ENCODE measurements around the gene CD1C.

- TF ChIP-seq, protein P1, sequence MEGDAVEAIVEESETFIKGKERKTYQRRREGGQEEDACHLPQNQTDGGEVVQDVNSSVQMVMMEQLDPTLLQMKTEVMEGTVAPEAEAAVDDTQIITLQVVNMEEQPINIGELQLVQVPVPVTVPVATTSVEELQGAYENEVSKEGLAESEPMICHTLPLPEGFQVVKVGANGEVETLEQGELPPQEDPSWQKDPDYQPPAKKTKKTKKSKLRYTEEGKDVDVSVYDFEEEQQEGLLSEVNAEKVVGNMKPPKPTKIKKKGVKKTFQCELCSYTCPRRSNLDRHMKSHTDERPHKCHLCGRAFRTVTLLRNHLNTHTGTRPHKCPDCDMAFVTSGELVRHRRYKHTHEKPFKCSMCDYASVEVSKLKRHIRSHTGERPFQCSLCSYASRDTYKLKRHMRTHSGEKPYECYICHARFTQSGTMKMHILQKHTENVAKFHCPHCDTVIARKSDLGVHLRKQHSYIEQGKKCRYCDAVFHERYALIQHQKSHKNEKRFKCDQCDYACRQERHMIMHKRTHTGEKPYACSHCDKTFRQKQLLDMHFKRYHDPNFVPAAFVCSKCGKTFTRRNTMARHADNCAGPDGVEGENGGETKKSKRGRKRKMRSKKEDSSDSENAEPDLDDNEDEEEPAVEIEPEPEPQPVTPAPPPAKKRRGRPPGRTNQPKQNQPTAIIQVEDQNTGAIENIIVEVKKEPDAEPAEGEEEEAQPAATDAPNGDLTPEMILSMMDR (IDR thresholded peaks at IDR 0.05; ENCODE audit: low read depth, low read length), result no peak
- TF ChIP-seq POLR2A (IDR thresholded peaks at IDR 0.05; ENCODE audit: extremely low read depth, insufficient read length) (no peak), MAX (IDR thresholded peaks at IDR 0.05; ENCODE audit: low read depth, low read length) (no peak), MYC (IDR thresholded peaks at IDR 0.05; ENCODE audit: low read depth, low read length) (no peak)
Observed at GRCh38 chr1:158259117-158259516, 30.6 kb upstream of the CD1C start.

All from NB4 (cell line).